ENCODE results near the gene UQCR10. TPM values are rescaled to one million over a fixed set of nuclear protein-coding genes. Genes with fewer than 3 reads are reported as not detected.

The UQCR10 gene
- total and polyA plus RNA-seq, 9 of the 15 experiments (the other 6 are each of a cell fraction or from before 2014, with no cell fraction given), result 128 to 903 (median 163) TPM

DNA sequence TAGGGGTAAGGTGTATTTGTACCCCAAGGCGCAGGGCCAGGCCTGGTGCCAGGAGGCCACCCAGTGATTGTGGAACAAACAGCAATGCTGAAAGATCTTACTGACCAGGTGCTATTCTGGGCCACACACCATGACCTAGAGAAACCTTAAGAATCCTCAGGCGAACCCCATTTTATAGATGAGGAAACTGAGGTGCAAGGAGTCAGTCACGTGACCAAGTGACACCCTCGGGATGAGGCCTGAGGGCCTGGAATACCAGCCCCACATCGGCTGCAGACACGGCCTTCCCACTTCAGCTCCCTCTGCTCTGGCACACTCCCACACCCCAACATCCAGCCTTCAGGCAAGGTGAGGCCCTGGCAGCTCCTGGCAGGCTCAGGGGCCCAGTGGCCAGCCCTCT, 34.3 kb upstream of the UQCR10 start:
- Histone ChIP-seq H3K79me2 (ENCODE audit: control insufficient read depth, insufficient read depth, low read length) (no peaks in the 10 kb centered on the region), H2AFZ (ENCODE audit: low read depth, low read length) (no peak overlapping the region), H3K9me3 (replicated peaks; ENCODE audit: control insufficient read depth, insufficient read depth, low read depth, low read length) (no peaks in the 10 kb centered on the region), H3K27me3 (ENCODE audit: control insufficient read depth in 2 of 2, insufficient read depth in 2 of 2, low read length in 2 of 2) (no peaks in the 10 kb centered on the region), H3K27ac (ENCODE audit: extremely low read depth, low read depth, low read length) (no peak overlapping the region), H3K4me3 (no peak overlapping the region), H4K20me1 (replicated peaks; ENCODE audit: control insufficient read depth, insufficient read depth, low read length) (no peaks in the 10 kb centered on the region), H3K36me3 (ENCODE audit: control insufficient read depth, insufficient read depth, low read length) (no peaks in the 10 kb centered on the region), H3K4me2 (ENCODE audit: insufficient read depth, low read length) (no peak overlapping the region), H3K9ac (ENCODE audit: insufficient read depth in 1 of 2, low read depth in 2 of 2, low read length in 2 of 2) (no peak overlapping the region), H3K9me1 (ENCODE audit: control insufficient read depth, insufficient read depth, low read length) (no peaks in the 10 kb centered on the region), H3K4me1 (replicated peaks in 1 of 2; ENCODE audit: control insufficient read depth in 2 of 2, insufficient read depth in 2 of 2, low read length in 2 of 2) (peaks cover 5 to 30% of the 10 kb centered on the region in 2 experiments; a peak in 4 of 5 replicates)
- in situ Hi-C loops (cut with MboI) (no loop called here), intact Hi-C loops (cut with micrococcal nuclease) (no loop called here)
- TF ChIP-seq, protein P1, sequence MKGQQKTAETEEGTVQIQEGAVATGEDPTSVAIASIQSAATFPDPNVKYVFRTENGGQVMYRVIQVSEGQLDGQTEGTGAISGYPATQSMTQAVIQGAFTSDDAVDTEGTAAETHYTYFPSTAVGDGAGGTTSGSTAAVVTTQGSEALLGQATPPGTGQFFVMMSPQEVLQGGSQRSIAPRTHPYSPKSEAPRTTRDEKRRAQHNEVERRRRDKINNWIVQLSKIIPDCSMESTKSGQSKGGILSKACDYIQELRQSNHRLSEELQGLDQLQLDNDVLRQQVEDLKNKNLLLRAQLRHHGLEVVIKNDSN (CRISPR knock-in tag; IDR thresholded peaks at IDR 0.05), result peak; percentile 41; the same call in 1 of the 2 replicates
- TF ChIP-seq DDX20 (tag; IDR thresholded peaks at IDR 0.05; ENCODE audit: low read depth) (no peak), TFE3 (CRISPR knock-in tag; IDR thresholded peaks at IDR 0.05) (peak; percentile 27; the same call in 1 of the 2 replicates), RAD51 (IDR thresholded peaks at IDR 0.05; ENCODE audit: borderline replicate concordance, low read depth) (peak; percentile 18; the same call in 1 of the 2 replicates), CBX1 (IDR thresholded peaks at IDR 0.05; ENCODE audit: low read depth) (no peak)
- BruUV-seq (replicated peaks), result no TSS peak
- FAIRE-seq (no peak), ATAC-seq (no peak), DNase-seq (ENCODE audit: extremely low read depth in 1 of 4, low spot score in 3 of 4) (no peak)
- CTCF ChIA-PET (ENCODE audit: low intra/inter-chr PET ratio), result no interaction called here
- POLR2A ChIA-PET, result interaction anchor here (0.6 kb wide), 1 partner anchor 13 kb away, joined by 4 read pairs; no protein-coding TSS in a partner anchor
- 48% methylated on average over 3 of the region's 6 CpGs for WGBS (ENCODE audit: insufficient coverage, low coverage, missing lambda C conversion rate)
